K562 (cell line): ENCODE results near the gene ACTBL2. TPM values are rescaled to one million over a fixed set of nuclear protein-coding genes. Genes with fewer than 3 reads are reported as not detected.
A peak's percentile ranks its signal among the peaks of the same experiment; 100 is the strongest.

Experiments
- ATF3 ChIP-seq, 2 experiments: fragments of 450-650 bp in 1 of 2; sonication (generic) in 1 of 2; formaldehyde crosslinking in 1 of 2; IDR thresholded peaks in 1 of 2; conservative IDR thresholded peaks in 1 of 2; 2 replicates each; pipeline versions ENCODE4 v1.6.1 to v1.8.1; 2016 to 2023; ENCODE audit warnings: mild to moderate bottlenecking in 2 of 2, moderate library complexity in 2 of 2, inconsistent platforms in 1 of 2, missing genetic modification reagents in 1 of 2
- DPF2 ChIP-seq: fragments of 450-650 bp; IDR thresholded peaks from 2 replicates; pipeline ENCODE4 v1.6.1; 2016
- FOSL1 ChIP-seq: fragments of 200-800 bp; sonication (Bioruptor generic); conservative IDR thresholded peaks from 2 replicates; pipeline ENCODE4 v1.6.1; 2016; ENCODE audit warnings: missing genetic modification characterization, missing compliant biosample characterization
- NR2C2 ChIP-seq, 2 experiments: fragments of 200-800 bp in 1 of 2; sonication (Bioruptor generic) in 1 of 2; sonication (generic) in 1 of 2; formaldehyde crosslinking in 1 of 2; IDR thresholded peaks; 2 replicates each; pipeline versions ENCODE4 v1.6.1 to v1.8.0; 2016 to 2022; ENCODE audit warnings: mild to moderate bottlenecking in 1 of 2, missing compliant biosample characterization in 1 of 2, missing genetic modification characterization in 1 of 2, missing genetic modification reagents in 1 of 2
- RAD51 ChIP-seq: fragments of 450-650 bp; IDR thresholded peaks from 2 replicates; pipeline ENCODE4 v1.7.1; 2016; ENCODE audit warnings: low read depth, mild to moderate bottlenecking, borderline replicate concordance
- SMARCA4 ChIP-seq: fragments of 450-650 bp; IDR thresholded peaks from 2 replicates; pipeline ENCODE4 v1.6.1; 2016
- SMARCE1 ChIP-seq: fragments of 450-650 bp; IDR thresholded peaks from 2 replicates; pipeline ENCODE4 v1.7.1; 2016; ENCODE audit warnings: mild to moderate bottlenecking
- TAL1 ChIP-seq: fragments of 450-650 bp; IDR thresholded peaks from 2 replicates; pipeline ENCODE4 v1.6.1; 2016; ENCODE audit warnings: mild to moderate bottlenecking
- polyA plus RNA-seq, 8 experiments: library from polyadenylated mRNA; depleted of rRNA in 4 of 8; stranded (reverse) in 5 of 8; unstranded in 3 of 8; fragments of >200 nt; fragmentation: Nextera tagmentation in 2 of 8; fragmentation: Illumina TruSeq in 1 of 8; extraction: Ambion mirVana in 2 of 8; extraction: Trizol in 1 of 8; gene quantifications; 2 replicates each; pipeline versions ENCODE4 v1.2.1 to v1.2.3, GENCODE V29; 2011 to 2014; ENCODE audit warnings: inconsistent platforms in 1 of 8, missing spikeins in 1 of 8
- total RNA-seq, 7 experiments: library from RNA; depleted of rRNA in 6 of 7; stranded (reverse); fragments of >200 nt in 6 of 7; fragmentation: Illumina TruSeq in 2 of 7; extraction: Trizol in 2 of 7; gene quantifications; 2 replicates each; pipeline versions ENCODE4 v1.2.1 to v1.2.3, GENCODE V29; 2011 to 2021; ENCODE audit warnings: low replicate concordance in 1 of 7
- TF ChIP-seq, protein P1 (sequence below): fragments of 200-800 bp; sonication (Bioruptor generic); IDR thresholded peaks from 2 replicates; pipeline ENCODE4 v1.6.1; 2017; ENCODE audit warnings: missing genetic modification characterization, missing compliant biosample characterization
- TF ChIP-seq, protein P2 (sequence below), 2 experiments: fragments of 450-650 bp; IDR thresholded peaks; 2 replicates each; pipeline ENCODE4 v1.6.1; 2016; ENCODE audit warnings: mild to moderate bottlenecking in 2 of 2, borderline replicate concordance in 1 of 2, low read depth in 1 of 2, moderate library complexity in 1 of 2
- TF ChIP-seq, protein P3 (sequence below), 2 experiments: fragments of 450-650 bp; conservative IDR thresholded peaks; 2 replicates each; pipeline ENCODE4 v1.6.1; 2017; ENCODE audit warnings: mild to moderate bottlenecking in 2 of 2, moderate library complexity in 2 of 2

Gene ACTBL2
- total and polyA plus RNA-seq, 9 of the 15 experiments (the other 6 are each of a cell fraction or from before 2014, with no cell fraction given) = not detected

DNA sequence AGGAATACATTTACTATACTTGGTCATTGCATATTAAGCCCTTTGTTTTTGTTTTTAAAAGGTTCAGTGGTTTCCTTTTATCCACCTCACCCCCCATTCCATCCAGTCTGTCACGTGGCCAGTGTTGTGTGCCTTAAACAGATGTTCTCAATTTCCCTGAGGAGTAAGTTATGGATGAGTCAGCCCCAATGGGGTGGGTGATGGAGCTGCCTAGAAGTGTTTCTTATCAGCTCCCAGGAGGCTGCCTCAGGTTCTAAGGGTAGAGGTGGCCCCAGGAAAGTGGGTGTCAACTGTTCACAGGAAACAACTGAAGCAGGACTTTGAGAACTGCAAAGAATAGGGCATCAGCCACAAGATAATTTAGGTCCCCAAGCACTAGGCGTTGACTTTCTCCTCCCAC is 41.1 kb downstream of the ACTBL2 start (continued):
- TF ChIP-seq, protein P1, sequence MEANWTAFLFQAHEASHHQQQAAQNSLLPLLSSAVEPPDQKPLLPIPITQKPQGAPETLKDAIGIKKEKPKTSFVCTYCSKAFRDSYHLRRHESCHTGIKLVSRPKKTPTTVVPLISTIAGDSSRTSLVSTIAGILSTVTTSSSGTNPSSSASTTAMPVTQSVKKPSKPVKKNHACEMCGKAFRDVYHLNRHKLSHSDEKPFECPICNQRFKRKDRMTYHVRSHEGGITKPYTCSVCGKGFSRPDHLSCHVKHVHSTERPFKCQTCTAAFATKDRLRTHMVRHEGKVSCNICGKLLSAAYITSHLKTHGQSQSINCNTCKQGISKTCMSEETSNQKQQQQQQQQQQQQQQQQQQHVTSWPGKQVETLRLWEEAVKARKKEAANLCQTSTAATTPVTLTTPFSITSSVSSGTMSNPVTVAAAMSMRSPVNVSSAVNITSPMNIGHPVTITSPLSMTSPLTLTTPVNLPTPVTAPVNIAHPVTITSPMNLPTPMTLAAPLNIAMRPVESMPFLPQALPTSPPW (CRISPR knock-in tag) = peak; percentile 65
- TF ChIP-seq FOSL1 (tag) = peak; percentile 93
- TF ChIP-seq SMARCA4 = no peak
- TF ChIP-seq, protein P2, sequence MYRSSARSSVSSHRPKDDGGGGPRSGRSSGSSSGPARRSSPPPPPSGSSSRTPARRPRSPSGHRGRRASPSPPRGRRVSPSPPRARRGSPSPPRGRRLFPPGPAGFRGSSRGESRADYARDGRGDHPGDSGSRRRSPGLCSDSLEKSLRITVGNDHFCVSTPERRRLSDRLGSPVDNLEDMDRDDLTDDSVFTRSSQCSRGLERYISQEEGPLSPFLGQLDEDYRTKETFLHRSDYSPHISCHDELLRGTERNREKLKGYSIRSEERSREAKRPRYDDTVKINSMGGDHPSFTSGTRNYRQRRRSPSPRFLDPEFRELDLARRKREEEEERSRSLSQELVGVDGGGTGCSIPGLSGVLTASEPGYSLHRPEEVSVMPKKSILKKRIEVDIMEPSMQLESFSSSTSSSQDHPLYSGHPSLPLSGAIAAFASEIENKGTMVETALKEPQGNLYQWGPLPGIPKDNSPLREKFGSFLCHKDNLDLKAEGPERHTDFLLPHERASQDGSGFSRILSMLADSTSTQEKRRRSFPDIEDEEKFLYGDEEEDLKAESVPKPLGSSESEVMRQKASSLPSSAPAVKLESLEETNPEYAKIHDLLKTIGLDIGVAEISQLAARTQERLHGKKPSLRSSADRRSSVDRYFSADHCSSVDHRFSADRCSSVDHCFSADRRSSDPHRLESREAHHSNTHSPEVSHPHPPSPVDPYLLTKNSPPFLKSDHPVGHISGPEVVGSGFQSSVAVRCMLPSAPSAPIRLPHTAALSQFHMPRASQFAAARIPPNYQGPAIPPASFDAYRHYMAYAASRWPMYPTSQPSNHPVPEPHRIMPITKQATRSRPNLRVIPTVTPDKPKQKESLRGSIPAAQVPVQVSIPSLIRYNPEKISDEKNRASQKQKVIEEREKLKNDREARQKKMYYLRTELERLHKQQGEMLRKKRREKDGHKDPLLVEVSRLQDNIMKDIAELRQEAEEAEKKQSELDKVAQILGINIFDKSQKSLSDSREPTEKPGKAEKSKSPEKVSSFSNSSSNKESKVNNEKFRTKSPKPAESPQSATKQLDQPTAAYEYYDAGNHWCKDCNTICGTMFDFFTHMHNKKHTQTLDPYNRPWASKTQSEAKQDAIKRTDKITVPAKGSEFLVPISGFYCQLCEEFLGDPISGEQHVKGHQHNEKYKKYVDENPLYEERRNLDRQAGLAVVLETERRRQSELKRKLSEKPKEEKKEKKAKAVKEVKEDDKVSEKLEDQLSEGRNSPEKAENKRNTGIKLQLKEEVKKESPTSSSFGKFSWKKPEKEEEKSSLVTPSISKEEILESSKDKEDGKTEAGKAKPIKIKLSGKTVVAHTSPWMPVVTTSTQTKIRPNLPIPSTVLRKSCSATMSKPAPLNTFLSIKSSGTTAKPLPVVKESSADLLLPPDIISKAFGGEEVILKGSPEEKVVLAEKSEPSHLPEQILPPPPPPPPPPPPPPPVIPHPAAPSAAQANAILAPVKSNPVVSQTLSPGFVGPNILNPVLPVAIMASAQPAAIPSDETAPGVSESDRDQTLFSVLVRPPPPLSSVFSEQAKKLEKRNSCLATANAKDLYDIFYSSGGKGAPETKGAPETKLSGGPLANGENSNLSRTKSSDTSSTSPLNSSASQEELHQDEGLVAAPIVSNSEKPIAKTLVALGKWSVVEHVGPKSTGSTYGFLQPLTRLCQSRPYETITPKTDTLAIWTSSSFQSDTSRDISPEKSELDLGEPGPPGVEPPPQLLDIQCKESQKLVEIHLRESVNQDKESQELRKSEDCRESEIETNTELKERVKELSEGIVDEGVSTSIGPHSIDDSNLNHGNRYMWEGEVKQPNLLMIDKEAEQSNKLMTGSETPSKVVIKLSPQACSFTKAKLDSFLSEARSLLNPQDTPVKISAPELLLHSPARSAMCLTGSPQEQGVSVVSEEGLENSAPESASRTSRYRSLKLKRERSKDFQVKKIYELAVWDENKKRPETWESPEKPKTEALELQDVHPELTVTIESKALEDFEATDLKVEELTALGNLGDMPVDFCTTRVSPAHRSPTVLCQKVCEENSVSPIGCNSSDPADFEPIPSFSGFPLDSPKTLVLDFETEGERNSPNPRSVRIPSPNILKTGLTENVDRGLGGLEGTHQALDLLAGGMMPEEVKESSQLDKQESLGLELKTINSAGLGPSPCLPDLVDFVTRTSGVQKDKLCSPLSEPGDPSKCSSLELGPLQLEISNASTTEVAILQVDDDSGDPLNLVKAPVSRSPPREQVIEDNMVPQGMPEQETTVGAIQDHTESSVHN (IDR thresholded peaks at IDR 0.05; ENCODE audit: borderline replicate concordance in 1 of 2, low read depth in 1 of 2) = no peak
- TF ChIP-seq RAD51 = peak; percentile 86
- TF ChIP-seq SMARCE1 = peak; percentile 46; the same call in 1 of the 2 replicates
- TF ChIP-seq, protein P3, sequence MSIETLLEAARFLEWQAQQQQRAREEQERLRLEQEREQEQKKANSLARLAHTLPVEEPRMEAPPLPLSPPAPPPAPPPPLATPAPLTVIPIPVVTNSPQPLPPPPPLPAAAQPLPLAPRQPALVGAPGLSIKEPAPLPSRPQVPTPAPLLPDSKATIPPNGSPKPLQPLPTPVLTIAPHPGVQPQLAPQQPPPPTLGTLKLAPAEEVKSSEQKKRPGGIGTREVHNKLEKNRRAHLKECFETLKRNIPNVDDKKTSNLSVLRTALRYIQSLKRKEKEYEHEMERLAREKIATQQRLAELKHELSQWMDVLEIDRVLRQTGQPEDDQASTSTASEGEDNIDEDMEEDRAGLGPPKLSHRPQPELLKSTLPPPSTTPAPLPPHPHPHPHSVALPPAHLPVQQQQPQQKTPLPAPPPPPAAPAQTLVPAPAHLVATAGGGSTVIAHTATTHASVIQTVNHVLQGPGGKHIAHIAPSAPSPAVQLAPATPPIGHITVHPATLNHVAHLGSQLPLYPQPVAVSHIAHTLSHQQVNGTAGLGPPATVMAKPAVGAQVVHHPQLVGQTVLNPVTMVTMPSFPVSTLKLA (conservative IDR thresholded peaks at IDR 0.05) = peak in 1 of 2 experiments; percentile 58; a peak in 2 of 4 replicates
- peak; percentile 76 for TF ChIP-seq DPF2
- TF ChIP-seq TAL1 = peak; percentile 23; the same call in 1 of the 2 replicates
- no peak for TF ChIP-seq NR2C2 (CRISPR knock-in tag; IDR thresholded peaks at IDR 0.05)
- TF ChIP-seq NR2C2 (tag; IDR thresholded peaks at IDR 0.05) = 0 out of 2 replicates have a peak, but pooled peaks have one; percentile 21
- TF ChIP-seq ATF3 (IDR thresholded peaks at IDR 0.05) = peak; percentile 85
- TF ChIP-seq ATF3 (CRISPR knock-in tag; conservative IDR thresholded peaks at IDR 0.05) = no peak
